Hematopoietic multipotent progenitor cell treated with erythropoietin and hydrocortisone succinate and interleukin-3 and kit ligand, for 4 days (in vitro differentiated cells): Measurements from ENCODE around the gene TRIM59.
"Not testable (repeated sequence)": the region's sequence is repeated elsewhere in the genome, so short reads cannot be mapped to it uniquely, and the experiment has no call there.

ENCODE experiments used
- DNase-seq: peaks from one replicate; pipeline ENCODE4 v3.0.0-alpha.2; 2015

Gene TRIM59

DNA sequence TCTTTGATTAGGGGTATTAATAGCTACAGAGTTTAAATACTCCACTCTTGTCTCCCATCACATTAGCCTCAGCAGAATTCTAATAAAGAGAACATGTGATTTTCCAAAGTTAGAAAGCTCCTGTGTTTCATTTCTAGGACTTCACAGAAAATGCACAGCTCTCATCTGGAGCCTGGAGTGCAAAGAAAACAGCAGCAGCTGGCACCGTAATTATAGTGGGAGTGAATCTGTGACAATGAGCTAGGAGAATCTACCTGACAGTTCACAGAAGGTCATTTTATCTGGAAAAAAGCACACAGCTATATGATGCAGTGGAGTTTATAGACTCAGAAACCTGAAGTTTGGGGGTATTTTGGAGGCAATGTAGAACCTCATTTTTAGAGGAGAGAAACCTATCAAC, 5.4 kb upstream of the TRIM59 start:
- DNase-seq, result no peak

DNA sequence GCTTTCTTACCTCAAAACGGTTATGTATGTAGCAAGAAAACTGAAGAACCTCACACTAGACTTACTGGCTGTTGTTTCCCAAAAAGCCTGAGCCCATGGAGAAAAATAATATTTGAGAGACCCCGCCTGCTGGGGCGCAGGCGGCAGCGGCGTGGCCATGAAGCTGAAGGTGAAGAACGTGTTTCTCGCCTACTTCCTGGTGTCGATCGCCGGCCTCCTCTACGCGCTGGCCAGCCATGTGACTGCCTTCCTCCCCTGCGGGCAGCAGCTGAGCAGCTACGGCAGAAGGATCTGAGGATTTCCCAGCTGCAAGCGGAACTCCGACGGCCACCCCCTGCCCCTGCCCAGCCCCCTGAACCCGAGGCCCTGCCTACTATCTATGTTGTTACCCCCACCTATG, 2.7 kb upstream of the TRIM59 start:
- not testable (repeated sequence) for DNase-seq

DNA sequence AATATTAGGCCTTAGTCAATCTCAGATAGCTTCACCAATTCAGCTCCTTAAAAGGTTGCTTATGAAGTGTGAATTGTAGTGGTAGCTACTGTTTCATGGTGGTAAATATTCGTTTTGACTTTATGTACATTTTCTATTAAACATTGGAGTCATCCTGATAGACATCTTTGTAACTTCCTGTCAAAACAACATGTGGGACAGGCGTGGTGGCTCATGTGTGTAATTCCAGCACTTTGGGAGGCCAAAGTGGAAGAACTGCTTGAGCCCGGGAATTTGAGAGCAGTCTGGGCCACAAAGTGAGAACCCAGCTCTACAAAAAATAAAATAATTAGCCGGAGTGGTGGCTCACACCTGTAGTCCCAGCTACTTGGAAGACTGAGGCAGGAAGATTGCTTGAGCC, 2.0 kb upstream of the TRIM59 start:
- DNase-seq, result no peak

DNA sequence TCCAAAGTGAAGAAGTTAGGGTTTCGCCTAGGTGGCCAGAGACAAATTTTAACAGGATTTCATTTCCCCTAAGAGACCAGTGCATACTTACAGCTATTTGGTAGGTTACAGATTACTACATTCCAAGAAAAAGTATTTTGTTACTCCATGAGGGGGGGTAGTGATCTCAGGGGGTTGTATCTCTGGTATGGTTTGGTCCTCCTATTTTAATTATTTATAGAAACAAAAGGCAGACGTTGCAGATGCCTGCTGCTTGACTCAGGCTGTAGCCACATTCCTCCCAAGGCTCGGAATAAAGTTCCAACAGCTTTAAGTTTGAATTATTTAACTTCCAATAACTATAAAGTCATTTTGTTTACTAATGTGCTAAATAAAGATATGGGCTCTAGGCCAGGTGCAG, 1.3 kb upstream of the TRIM59 start:
- DNase-seq, result no peak

DNA sequence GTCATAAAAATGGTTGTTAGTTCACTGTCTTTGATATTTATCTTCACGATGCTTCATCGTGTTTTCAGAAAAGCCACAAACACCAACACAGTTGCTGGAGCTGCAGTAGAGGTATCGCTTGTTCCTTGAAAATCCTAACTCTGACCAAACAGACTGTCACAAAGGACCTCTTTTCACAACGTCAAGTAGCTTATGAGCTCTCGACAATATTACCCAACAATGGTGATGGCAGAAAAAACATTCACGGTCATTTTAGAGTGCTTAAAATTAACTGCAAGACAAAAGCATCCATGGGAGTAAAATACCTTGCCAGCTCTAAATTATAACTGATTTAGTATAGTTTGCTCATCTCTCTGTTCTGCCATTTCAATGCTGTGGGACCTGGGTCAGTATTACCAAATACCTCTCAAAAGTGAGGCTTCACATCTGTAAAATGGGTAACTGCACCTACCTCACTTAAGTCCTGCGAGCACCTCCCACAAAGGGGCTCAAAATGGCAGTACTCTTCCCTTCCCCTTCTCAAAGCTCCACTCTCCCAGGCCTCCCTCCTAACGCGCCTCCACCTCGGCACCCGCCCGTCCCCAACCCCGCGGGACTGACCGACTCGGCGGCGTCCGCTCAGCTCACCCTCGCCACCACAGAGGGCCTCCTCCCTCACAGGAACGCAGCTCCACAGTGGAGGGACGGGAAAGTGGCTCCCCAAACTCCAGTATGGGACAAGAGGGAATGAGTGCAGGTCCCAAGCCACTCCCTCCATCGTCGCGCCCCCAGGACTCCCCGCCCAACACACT, 546 bp downstream of the TRIM59 start:
- DNase-seq, result peak; percentile 86

DNA sequence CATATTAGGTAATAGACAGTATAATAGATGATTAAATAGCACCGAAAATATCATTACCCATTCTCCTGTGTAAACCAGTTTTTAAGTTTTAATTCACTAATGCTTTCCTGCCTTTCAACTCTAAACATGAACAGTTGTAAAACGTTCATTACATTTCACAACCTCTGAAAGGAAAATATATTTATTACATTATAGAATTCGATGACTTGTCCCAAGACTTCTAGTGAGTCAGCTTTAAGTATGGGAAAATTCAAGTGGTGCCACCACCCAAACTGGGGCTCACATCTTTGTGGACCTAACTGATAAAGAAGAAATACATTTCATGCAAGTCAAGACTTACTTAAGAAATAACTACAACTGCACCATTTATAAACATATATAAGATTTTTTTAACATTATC, 2.0 kb downstream of the TRIM59 start:
- DNase-seq, result peak; percentile 55

DNA sequence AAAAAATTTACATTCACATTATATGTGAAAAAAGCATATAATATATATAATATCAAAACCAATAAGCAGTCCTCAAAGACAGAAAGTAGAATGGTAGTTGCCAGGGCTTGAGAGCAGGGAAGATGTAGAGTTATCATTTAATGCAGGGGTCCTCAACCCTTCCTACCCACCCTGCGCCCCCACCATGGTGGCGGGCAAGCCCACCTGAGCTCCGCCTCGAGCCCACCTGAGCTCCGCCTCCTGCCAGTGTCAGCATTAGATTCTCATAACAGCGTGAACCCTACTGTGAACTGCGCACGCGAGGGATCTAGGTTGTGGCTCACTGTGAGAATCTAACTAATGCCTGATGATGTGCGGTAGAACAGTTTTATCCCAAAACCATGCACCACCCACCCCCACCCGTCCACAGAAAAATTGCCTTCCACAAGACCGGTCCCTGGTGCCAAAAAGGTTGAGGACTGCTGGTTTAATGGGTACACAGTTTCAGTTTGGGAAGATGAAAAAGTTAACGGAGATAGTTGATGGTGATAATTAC, 3.0 kb downstream of the TRIM59 start:
- DNase-seq, result no peak

DNA sequence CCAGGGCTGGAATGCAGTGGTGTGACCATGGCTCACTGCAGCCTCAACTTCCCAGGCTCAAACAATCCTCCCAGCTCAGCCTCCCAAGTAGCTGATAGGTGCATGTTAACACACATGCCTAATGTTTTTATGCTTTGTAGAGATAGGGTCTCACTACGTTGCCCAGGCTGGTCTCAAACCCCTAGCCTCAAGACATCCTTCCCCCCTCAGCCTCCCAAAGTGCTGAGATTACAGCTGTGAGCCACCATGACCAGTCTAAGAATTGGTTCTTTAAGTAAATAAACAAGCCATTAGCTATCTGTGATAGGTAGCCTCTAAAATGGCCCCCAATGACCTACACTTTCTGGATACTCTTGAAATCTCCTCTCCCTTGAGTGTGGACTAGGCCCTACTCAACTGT, 3.7 kb downstream of the TRIM59 start:
- DNase-seq, result no peak

DNA sequence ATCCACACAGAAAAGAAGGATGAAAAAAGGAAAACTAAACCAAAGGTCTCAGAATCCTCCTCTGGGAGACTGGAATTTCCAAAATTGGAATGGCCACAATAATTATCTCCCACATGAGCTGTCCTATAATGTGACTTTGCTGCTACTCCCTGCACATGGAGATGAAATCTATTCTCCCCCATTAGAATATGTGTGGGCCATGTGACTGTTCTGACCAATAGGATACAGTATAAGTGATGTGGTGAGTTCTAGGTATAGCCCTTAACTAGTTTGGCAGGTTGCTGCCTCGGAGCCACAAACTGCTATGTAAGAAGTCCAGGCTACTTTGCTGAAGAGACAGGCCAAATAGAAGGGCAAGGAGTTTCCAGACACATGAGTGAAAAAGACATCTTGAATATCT, 5.2 kb downstream of the TRIM59 start:
- peak; percentile 43 for DNase-seq

DNA sequence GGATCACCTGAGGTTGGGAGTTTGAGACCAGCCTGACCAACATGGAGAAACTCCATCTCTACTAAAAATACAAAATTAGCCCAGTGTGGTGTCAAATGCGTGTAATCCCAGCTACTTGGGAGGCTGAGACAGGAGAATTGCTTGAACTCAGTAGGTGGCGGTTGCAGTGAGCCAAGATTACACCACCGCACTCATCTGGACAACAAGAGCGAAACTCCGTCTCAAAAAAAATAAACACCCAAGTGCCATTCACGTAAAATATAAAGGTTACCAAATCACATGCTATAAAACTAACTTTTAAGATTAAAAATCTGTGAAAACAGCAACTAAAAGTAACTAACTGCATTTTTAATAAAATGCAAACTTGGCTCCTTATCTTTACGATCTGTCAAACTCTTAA, 8.9 kb downstream of the TRIM59 start:
- DNase-seq, result no peak

DNA sequence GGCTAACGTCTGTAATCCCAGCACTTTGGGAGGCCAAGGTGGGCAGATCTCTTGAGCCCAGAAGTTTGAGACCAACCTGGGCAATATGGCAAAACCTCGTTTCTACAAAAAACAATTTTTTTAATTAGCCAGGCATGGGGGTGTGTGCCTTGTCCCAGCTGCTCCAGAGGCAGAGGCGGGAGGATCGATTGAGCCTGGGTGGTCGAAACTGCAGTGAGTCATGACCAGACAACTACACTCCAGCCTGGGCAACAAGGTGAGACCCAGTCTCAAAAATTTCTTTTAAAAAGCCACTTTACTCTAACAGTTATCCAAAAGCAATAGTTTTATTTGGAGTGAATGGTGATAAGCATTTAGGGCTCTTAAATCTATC, 12.5 kb downstream of the TRIM59 start:
- DNase-seq, result no peak

DNA sequence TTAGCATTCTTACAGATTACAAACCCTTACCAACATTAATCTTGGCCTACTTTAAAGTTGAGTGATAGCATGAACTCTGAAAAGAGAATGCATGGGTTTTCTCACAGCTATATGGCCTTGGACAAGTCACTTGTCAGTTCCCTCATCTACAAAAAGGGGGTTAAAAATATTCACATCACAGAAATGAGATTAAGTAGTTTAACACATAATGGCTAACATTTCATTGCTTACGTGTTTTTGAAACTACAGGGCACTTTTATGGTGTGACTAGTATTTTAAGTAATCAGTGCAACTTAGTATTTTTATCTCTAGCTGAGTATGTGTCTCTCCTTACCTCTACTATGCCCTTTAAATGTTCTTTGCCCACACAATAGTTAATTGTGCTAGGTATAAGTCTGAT, 13.8 kb downstream of the TRIM59 start:
- no peak for DNase-seq

DNA sequence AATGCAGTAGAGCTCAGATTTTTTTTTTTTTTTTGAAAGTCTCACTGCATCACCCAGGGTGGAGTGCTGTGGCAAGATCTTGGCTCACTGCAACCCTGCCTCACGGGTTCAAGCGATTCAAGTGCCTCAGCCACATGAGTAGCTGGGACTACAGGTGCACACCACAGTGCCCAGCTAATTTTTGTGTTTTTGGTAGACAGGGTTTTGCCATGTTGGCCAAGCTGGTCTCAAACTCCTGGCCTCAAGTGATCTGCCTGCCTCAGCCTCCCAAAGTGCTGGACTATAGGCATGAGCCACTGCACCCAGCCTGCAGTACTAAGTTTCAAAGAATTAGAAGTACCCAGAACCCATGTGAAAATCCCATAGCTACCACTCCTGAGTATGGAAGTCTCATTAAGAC, 14.5 kb downstream of the TRIM59 start:
- DNase-seq, result no peak

DNA sequence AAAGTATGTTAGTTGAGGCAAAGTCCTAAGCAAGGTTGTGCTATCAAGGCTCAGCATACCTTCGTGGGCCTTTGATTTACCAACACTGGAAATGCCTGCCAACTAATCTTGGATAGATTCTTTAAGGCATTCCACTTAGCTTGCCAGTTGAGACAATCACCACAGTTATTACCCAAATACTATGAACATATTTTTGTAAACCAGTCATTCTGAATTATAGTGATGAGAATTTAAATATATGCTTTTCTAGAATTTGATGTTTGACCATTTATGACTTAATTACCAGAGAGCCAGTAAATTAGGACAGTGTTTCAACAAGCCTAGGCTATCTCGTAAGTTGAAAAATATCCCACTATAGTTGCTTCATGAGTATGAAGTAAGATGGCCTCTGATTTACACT, 15.5 kb downstream of the TRIM59 start:
- no peak for DNase-seq

DNA sequence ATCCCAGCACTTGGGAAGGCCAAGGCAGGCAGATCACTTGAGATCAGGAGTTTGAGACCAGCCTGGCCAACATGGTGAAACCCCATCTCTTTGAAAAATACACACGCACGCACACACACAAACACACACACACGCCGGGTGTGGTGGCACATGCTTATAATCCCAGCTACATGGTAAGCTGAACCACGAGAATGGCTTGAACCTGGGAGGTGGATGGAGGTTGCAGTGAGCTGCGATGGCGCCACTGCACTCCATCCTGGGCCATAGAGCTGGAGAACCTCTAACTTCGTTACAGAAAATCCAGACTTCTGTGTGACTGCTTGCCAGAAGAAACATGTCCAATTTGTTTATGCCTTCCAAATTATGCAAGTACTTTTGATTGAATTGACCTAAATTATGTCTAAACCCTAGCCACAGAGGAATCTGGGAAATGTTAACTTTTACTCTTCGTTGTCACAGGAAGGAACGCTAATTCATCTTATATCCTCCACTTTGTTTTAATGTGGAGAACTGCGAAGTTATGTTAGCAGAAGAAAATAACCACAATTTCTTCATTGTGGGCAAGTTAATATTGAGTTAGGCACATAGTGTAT, 21.7 kb downstream of the TRIM59 start:
- DNase-seq, result no peak

DNA sequence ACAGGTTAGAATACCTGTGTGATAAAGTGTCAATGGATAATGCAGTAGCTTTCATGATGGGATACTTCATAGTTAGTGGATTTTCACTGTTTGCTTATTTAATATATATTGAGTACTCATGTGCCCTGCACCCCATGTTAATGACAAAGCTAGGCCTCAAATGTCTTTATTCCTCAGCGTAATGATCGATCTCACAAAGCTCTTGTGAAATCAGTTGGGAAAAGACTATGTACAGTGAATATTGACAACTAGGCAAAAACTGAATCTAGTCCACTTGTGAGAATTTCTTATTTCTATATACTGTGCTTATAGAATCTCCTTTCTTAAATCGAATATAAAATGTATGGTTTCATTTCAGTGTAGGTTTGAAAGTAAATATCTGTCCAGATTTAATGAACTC, 32.3 kb downstream of the TRIM59 start:
- no peak for DNase-seq

DNA sequence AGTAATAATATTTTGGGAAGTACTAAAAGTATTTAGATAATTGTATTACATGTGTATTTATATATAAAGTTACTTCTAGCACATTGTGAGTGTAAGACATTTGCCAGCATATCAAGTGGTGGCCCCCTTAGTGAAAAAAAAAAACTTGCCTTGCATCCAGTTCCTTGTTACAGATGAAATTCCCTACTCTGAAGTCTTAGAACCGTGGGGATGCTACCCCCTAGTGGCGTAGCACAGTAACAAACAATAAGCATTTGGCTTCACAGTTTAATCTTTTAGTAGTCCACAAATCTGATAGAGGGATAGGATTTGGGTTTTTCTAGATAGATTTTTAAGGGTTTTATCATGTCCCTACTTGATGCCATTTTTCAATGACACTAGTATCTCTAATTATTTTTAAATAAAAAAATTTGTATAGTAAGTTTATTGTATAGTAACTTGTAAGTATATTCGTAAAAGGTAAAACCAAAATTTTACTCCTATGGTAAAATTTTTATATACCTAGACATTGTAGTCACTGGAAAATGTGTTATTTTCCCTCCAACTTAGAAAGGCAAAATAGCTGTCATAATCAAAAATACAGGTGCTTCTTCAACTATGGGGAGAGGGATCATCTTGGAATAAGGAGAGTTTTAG, 35.9 kb downstream of the TRIM59 start:
- DNase-seq, result peak; percentile 91

DNA sequence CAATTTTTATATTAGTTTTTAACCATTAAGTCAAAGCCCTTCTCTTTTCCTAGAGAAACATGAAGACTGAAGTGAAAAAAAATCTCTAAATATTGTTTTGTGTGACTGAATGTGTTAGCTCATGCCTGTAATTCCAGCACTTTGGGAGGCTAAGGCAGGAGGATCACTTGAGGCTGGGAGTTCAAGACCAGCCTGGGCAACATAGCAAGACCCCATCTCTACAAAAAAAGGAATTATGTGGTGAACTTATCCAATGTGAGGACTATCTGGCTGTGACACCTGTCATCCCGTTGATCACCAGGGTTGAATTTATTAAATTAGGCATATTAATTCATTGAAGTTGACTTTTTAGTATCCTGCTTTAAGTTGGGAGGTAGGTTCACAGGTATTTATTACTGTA, 37.1 kb downstream of the TRIM59 start:
- no peak for DNase-seq

DNA sequence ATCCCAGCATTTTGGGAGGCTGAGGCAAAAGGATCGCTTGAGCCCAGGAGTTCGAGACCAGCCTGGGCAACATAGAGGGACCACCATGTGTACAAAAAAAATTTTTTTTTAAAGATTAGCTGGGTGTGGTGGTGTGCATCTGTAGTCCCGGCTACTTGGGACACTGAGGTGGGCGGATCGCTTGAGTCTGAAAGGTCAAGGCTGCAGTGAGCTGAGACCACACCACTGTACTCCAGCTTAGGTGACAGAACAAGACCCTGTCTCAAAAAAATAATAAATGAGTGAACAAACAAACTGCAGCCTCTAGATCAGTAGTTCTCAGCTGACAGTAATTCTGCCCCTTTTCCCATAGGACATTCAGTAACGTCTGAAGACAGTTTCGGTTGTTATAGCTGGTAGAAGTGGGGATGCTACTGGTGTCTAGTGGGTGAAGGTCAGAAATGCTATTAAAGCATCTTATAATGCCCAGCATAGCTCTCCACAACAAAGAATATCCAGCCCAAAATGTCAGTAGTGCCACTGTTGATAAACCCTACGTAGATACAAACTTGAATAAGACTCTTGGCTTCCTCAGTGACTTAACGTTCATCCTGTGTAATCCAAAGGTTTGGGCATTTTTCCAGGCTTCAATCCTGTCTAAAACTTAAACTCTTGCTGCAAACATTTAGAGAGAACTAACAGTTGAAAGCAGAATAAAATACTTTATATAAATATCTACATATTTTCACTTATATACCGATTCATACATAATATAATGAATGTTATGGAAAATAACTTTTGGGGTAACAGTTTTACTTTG, 39.6 kb downstream of the TRIM59 start:
- DNase-seq, result no peak

DNA sequence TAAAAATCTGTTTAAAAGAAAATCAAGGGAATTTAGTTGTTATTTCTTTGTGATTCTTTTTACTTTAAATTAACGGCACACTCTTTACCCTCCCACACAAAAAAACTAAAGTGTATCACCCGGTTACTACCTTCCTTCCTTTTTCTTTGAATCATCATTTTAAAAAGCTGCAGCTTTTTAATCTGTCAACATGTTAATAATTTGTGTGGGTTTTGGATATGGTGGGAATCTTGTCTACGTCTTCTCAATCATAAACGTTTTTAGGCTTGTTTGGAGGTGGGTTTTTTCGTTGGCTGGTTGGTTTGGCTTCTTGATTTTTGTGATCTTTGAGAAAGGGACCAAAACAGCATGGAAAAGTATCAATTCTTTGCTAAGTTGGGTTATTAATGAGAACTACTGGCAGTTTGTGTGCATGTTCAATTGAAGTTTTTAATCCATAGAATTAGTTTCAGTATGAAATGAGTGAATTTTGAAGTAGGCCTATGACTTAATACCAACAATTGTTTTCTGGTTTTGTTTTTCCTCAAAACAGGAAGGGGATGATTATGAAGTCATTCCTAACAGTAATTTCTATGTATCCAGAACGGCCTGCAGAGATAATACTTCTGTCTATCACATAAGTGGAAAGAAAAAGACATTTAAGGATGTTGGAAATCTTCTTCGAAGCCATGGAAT, 45.7 kb downstream of the TRIM59 start:
- DNase-seq, result no peak

DNA sequence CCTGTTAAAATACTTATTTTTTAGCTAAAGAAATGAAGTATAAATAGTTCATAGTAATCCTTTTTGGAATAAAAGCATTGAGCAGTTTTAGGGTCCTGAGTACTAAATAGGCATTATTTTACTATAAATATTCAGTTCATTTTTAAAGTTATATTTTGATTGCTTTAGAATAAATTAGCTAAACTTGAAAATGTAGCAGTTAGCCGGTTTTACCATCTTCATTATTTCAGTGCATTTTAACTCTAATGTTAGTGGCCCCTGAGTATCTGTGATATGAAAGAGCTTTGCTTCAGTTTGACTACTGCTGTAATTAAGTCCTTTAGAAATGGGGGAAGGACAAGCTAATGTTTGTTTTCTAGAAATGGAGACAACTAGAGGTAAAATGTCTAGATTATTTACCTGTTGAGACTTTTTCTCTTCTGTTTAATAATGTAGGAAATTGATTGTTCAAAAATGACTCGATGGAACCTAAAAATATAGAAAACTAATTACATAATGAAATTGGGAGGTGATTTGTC, 46.5 kb downstream of the TRIM59 start:
- peak; percentile 22 for DNase-seq

DNA sequence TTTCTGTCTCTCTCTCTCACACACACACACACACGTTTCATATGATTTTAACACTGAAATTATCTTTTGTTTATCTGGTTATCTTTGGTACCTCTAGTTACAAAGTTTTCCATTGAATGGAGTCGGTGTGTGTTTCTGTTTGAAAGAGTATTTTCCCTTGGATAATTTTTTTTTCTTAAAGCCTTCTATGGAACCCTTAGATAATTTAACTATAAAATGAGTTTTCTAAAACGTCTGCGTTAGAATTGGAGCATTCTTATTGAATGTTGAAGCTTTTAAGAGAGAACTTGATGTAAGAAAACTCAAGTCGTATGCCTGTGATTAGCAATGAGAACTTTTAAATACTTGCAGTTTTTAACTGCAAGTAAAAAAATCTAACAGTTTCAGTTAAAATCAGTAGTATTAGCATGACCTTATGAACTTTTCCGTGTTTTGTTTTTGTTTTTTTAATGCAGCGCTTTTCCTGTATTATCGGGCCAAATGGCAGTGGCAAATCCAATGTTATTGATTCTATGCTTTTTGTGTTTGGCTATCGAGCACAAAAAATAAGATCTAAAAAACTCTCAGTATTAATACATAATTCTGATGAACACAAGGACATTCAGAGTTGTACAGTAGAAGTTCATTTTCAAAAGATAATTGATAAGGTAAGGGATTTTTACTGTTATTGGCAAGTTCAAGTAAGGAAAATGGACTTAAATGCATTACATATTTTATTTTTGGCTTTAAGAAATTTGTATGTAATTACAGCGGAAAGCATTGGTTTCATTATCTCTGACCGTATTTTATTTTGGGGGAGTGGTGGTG, 47.2 kb downstream of the TRIM59 start:
- DNase-seq, result no peak
